ENCODE measurements around the gene AKIRIN1.
A peak's percentile ranks its signal among the peaks of the same experiment; 100 is the strongest.
"Not testable (repeated sequence)": the region's sequence is repeated elsewhere in the genome, so short reads cannot be mapped to it uniquely, and the experiment has no call there.

The AKIRIN1 gene

GRCh38 chr1:38997034-38997900 is 6.2 kb downstream of the AKIRIN1 start:
- no peak for DNase-seq

GRCh38 chr1:38997901-38998190 is 6.8 kb downstream of the AKIRIN1 start:
- no peak for DNase-seq

- no peak for DNase-seq
Measured at GRCh38 chr1:39001516-39002421, 10.7 kb downstream of the AKIRIN1 start.

- no peak for DNase-seq
Measured at GRCh38 chr1:39003281-39003680, 12.2 kb downstream of the AKIRIN1 start.

- no peak for DNase-seq
Measured at GRCh38 chr1:39003794-39004193, 12.7 kb downstream of the AKIRIN1 start.

GRCh38 chr1:39006287-39006686 is 15.2 kb downstream of the AKIRIN1 start:
- DNase-seq: no peak

GRCh38 chr1:39006726-39007645 is 15.9 kb downstream of the AKIRIN1 start:
- no peak for DNase-seq

- not testable (repeated sequence) for DNase-seq
Measured at GRCh38 chr1:39014956-39015355, 23.9 kb downstream of the AKIRIN1 start.

- DNase-seq: no peak
Measured at GRCh38 chr1:39016604-39017171, 25.6 kb downstream of the AKIRIN1 start.

GRCh38 chr1:39017266-39017665 is 26.2 kb downstream of the AKIRIN1 start:
- DNase-seq: no peak

GRCh38 chr1:39020494-39020893 is 29.4 kb downstream of the AKIRIN1 start:
- not testable (repeated sequence) for DNase-seq

GRCh38 chr1:39021426-39021825 is 30.4 kb downstream of the AKIRIN1 start:
- DNase-seq: no peak

GRCh38 chr1:39023140-39023539 is 32.1 kb downstream of the AKIRIN1 start:
- DNase-seq: no peak

GRCh38 chr1:39026051-39026865 is 35.2 kb downstream of the AKIRIN1 start, which contains the start of gene NDUFS5:
TSS of gene NDUFS5 (plus strand) at chr1:39026350. CDS start at chr1:39028725, 2,375 bp downstream.
- DNase-seq: peak; percentile 72 to 77

- no peak for DNase-seq
Measured at GRCh38 chr1:39026866-39027507, 35.9 kb downstream of the AKIRIN1 start.

- DNase-seq: no peak
Measured at GRCh38 chr1:39034114-39034654, 43.1 kb downstream of the AKIRIN1 start.

- DNase-seq: no peak
Measured at GRCh38 chr1:39036678-39037077, 45.6 kb downstream of the AKIRIN1 start.

- DNase-seq: no peak
Measured at GRCh38 chr1:39043513-39043912, 52.4 kb downstream of the AKIRIN1 start.

GRCh38 chr1:39044762-39045161 is 53.7 kb downstream of the AKIRIN1 start:
- DNase-seq: no peak

- DNase-seq: no peak
Measured at GRCh38 chr1:39045231-39045630, 54.2 kb downstream of the AKIRIN1 start.
